ENCODE measurements around the gene RESP18.

DNA sequence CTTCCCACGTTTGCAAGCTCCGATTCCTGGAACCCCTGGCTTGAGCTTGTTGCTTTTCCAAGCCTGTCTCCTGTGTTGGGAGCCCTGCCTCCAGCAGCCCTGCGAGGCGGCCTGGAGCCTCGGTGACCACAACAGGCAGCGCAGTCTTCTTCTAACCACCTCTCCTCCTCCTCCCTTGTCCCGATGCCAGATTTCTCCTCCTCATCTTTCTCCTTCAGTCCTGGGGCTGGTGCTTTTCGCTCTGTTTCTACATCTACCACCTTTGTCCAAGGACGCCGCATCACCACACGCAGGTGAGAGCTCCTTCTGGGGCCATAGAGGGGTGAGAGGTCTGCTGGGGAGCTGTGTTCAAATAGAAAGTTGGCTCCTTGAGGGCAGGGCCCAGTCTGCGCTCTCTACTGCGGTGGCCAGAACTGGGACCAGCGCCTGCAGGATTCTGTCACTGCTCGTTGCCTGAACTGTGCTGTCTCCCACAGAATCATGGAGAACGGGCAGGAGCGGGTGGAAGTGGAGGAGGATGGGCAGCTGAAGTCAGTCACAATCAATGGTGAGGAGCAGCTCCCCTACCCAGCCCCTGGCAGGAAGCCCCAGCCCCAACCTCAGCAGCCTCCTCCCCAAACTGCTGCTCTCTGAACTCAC is 49.5 kb downstream of the RESP18 start:
- no peak for TF ChIP-seq POLR2A (IDR thresholded peaks at IDR 0.05)
- TF ChIP-seq, protein P1, sequence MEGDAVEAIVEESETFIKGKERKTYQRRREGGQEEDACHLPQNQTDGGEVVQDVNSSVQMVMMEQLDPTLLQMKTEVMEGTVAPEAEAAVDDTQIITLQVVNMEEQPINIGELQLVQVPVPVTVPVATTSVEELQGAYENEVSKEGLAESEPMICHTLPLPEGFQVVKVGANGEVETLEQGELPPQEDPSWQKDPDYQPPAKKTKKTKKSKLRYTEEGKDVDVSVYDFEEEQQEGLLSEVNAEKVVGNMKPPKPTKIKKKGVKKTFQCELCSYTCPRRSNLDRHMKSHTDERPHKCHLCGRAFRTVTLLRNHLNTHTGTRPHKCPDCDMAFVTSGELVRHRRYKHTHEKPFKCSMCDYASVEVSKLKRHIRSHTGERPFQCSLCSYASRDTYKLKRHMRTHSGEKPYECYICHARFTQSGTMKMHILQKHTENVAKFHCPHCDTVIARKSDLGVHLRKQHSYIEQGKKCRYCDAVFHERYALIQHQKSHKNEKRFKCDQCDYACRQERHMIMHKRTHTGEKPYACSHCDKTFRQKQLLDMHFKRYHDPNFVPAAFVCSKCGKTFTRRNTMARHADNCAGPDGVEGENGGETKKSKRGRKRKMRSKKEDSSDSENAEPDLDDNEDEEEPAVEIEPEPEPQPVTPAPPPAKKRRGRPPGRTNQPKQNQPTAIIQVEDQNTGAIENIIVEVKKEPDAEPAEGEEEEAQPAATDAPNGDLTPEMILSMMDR (IDR thresholded peaks at IDR 0.05): no peak

Measured in tibial nerve (tissue), 3 donors.